OCI-LY7 (cell line): ENCODE measurements around the gene ATG4B. TPM values are rescaled to one million over a fixed set of nuclear protein-coding genes. Genes with fewer than 3 reads are reported as not detected.

Experiments used
- BruUV-seq: library from RNA; stranded (reverse); fragments of 400-500 nt; replicated peaks from 2 replicates; lab custom pipeline; 2021; lab: Mats Ljungman, UMichigan
- CTCF ChIA-PET: fragments of 300-600 bp; sonication (Branson Sonifier 250); formaldehyde crosslinking; loops from one replicate; lab custom pipeline; 2022; ENCODE audit warnings: antibody characterized with exemption; ENCODE audit not compliant: unreplicated experiment; lab: Charles Lee
- POLR2A ChIA-PET: fragments of 300-600 bp; sonication (Branson Sonifier 250); formaldehyde crosslinking; loops from one replicate; lab custom pipeline; 2022; ENCODE audit warnings: antibody characterized with exemption; lab: Charles Lee
- DNase-seq: peaks from one replicate; pipeline ENCODE4 v3.0.0-alpha.2; 2015; ENCODE audit warnings: low spot score
- H2AFZ ChIP-seq: fragments of 200-600 bp; sonication (generic), shearing (Covaris generic); 2 replicates; pipeline ENCODE4 v1.6.1; 2014; ENCODE audit warnings: mild to moderate bottlenecking, antibody characterized with exemption, low read length, moderate library complexity
- H3K27ac ChIP-seq: fragments of 200-600 bp; sonication (generic); 2 replicates; pipeline ENCODE4 v1.5.1; 2014; ENCODE audit warnings: mixed run types, low read depth, mild to moderate bottlenecking, moderate library complexity, low read length, inconsistent platforms; ENCODE audit not compliant: poor library complexity, severe bottlenecking
- H3K36me3 ChIP-seq: fragments of 200-600 bp; sonication (generic); 2 replicates; pipeline ENCODE4 v1.6.1; 2014; ENCODE audit warnings: mild to moderate bottlenecking, antibody characterized with exemption, low read length, moderate library complexity, mixed read lengths; ENCODE audit not compliant: insufficient read depth
- H3K4me1 ChIP-seq: fragments of 200-600 bp; sonication (generic); 2 replicates; pipeline ENCODE4 v1.5.1; 2014; ENCODE audit warnings: mild to moderate bottlenecking, low read length; ENCODE audit not compliant: insufficient read depth, poor library complexity, severe bottlenecking
- H3K4me2 ChIP-seq: fragments of 200-600 bp; sonication (generic); 2 replicates; pipeline ENCODE4 v1.6.1; 2014; ENCODE audit warnings: mild to moderate bottlenecking, low read length
- H3K4me3 ChIP-seq: fragments of 200-600 bp; sonication (generic); 2 replicates; pipeline ENCODE4 v1.5.1; 2014; ENCODE audit warnings: mild to moderate bottlenecking, low read depth, low read length; ENCODE audit not compliant: poor library complexity, severe bottlenecking
- H3K79me2 ChIP-seq: fragments of 200-600 bp; sonication (generic); 2 replicates; pipeline ENCODE4 v1.6.1; 2016; ENCODE audit warnings: low read depth, mild to moderate bottlenecking, low read length, moderate library complexity, mixed read lengths; ENCODE audit not compliant: insufficient read depth
- H3K9me2 ChIP-seq: fragments of 200-600 bp; sonication (generic); 2 replicates; pipeline ENCODE4 v1.6.1; 2016; ENCODE audit warnings: mild to moderate bottlenecking, low read length, mixed read lengths; ENCODE audit not compliant: insufficient read depth
- H3K9me3 ChIP-seq: fragments of 200-600 bp; sonication (generic); 2 replicates; pipeline ENCODE4 v1.6.1; 2014; ENCODE audit warnings: mild to moderate bottlenecking, mixed run types, low read length, mixed read lengths
- H4K20me1 ChIP-seq: fragments of 200-600 bp; sonication (generic); 2 replicates; pipeline ENCODE4 v1.6.1; 2014; ENCODE audit warnings: mild to moderate bottlenecking, antibody characterized with exemption, low read length, moderate library complexity, mixed read lengths; ENCODE audit not compliant: insufficient read depth
- EZH2phosphoT487 ChIP-seq: fragments of 200-600 bp; sonication (generic); IDR thresholded peaks from 2 replicates; pipeline ENCODE4 v1.6.1; 2018; ENCODE audit warnings: low read depth, borderline replicate concordance, mild to moderate bottlenecking, mixed run types, antibody characterized with exemption, low read length, moderate library complexity, mixed read lengths
- intact Hi-C: fragments of 100-400 bp; cut with micrococcal nuclease; formaldehyde crosslinking; loops from one replicate; pipeline ENCODE4 v1.10.0; 2022; ENCODE audit not compliant: unreplicated experiment
- total RNA-seq, 2 experiments: library from RNA; depleted of rRNA in 1 of 2; stranded (reverse); fragments of >200 nt in 1 of 2; shearing (Covaris generic) in 1 of 2; gene quantifications; 2 replicates each; pipeline ENCODE4 v1.2.3, GENCODE V29; 2014 to 2022
- TF ChIP-seq, protein P1 (sequence below): fragments of 200-600 bp; sonication (generic); conservative IDR thresholded peaks from 2 replicates; pipeline ENCODE4 v1.5.1; 2014; ENCODE audit warnings: mild to moderate bottlenecking, antibody characterized with exemption, low read length, moderate library complexity, mixed read lengths

The ATG4B gene
- total RNA-seq, 2 experiments from 2014 or later, result 72.4 to 133 TPM

DNA sequence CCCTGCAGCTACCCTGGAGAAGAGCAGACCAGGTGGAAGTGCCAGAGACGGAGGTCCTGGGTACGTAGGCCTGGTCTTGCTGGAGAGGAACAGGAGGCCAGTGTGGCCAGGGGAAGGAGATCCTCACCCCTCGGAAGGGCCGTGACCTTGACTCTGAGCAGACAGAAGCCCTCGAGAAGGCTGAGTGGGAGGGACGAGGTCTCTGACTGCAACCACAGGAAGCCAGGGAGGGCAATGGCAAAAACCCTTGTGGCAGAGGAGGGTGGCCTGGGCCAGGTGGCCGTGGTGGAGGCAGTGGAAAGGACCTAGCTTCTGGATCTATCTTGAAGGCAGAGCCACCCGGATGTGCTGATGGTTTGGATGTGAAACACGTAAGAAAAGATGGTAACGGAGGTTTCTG lies 28.6 kb upstream of the ATG4B start:
- no TSS peak for BruUV-seq
- Histone ChIP-seq H3K36me3 (peaks cover 49% of the 10 kb centered on the region), H3K9me2 (no peaks in the 10 kb centered on the region), H3K9me3 (no peaks in the 10 kb centered on the region), H3K4me2 (no peak overlapping the region), H3K27ac (no peak overlapping the region), H3K4me1 (peaks cover 12% of the 10 kb centered on the region), H2AFZ (no peak overlapping the region), H3K79me2 (peaks cover 6% of the 10 kb centered on the region; the same call in 1 of the 2 replicates), H3K4me3 (no peak overlapping the region), H4K20me1 (0 out of 2 replicates have a peak, but pooled peaks cover 3% of the 10 kb centered on the region)
- TF ChIP-seq, protein P1, sequence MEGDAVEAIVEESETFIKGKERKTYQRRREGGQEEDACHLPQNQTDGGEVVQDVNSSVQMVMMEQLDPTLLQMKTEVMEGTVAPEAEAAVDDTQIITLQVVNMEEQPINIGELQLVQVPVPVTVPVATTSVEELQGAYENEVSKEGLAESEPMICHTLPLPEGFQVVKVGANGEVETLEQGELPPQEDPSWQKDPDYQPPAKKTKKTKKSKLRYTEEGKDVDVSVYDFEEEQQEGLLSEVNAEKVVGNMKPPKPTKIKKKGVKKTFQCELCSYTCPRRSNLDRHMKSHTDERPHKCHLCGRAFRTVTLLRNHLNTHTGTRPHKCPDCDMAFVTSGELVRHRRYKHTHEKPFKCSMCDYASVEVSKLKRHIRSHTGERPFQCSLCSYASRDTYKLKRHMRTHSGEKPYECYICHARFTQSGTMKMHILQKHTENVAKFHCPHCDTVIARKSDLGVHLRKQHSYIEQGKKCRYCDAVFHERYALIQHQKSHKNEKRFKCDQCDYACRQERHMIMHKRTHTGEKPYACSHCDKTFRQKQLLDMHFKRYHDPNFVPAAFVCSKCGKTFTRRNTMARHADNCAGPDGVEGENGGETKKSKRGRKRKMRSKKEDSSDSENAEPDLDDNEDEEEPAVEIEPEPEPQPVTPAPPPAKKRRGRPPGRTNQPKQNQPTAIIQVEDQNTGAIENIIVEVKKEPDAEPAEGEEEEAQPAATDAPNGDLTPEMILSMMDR, result no peak
- no peak for TF ChIP-seq EZH2phosphoT487
- intact Hi-C loops, result no loop called here
- ChIA-PET POLR2A (no interaction called here), CTCF (no interaction called here)
- DNase-seq, result no peak

DNA sequence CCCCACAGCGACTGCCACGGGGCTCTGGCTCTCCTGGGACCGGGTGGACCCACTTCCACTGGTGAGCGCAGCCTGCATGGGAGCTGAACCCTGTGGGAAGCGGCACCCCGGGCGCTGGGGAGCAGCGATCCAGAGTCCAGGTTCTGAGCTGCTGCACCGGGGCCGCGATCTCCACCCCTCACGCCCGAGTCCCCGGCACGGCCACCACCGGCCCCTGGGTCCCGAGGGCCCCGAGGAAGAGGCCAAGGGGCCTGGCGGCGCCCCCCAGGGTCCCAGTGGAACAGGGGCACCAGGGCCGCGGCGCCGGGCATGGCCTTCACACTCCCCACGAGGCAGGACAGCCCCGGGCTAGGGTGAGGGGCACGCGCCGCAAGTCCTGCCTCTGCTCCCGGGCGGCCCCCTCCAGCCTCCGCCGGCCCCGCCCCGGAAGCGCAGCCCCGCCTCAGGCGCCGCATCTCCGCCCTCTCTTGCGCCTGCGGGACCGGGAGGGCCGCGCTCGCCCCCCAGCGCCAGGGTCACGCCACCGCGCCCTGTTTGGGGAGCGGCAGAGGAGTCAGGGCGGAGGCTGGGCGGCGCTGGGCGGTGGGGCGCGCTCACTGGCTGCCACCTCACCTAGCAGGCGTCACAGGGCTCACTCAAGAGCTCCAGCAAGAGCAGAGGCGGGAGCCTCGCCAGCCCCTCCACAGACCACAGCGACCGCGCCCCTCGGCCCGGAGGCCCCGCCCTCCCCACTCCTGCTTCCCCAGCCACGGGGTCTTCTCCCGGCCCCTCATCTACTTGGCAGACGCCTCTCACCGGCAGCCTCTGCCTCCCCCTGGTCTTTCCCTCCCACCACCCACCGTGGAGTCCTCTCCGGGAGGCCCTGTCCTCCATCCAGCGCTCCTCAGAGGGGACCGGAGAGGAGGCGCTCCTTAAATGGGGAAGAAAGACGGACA lies 27.4 kb upstream of the ATG4B start:
- no peak for TF ChIP-seq EZH2phosphoT487
- TF ChIP-seq, protein P1, result peak; percentile 71
- H3K4me3 ChIP-seq, result peak overlapping the region; percentile 17
- BruUV-seq, result no TSS peak
- DNase-seq, result peak; percentile 71
- CTCF ChIA-PET, result no interaction called here
- peaks cover 6% of the 10 kb centered on the region; the same call in 1 of the 2 replicates for H3K79me2 ChIP-seq
- peaks cover 40% of the 10 kb centered on the region for H3K36me3 ChIP-seq
- H4K20me1 ChIP-seq, result 0 out of 2 replicates have a peak, but pooled peaks cover 3% of the 10 kb centered on the region
- H3K9me3 ChIP-seq, result no peaks in the 10 kb centered on the region
- no peak overlapping the region for H3K27ac ChIP-seq
- POLR2A ChIA-PET, result no interaction called here
- intact Hi-C loops, result no loop called here
- peaks cover 12% of the 10 kb centered on the region for H3K4me1 ChIP-seq
- no peaks in the 10 kb centered on the region for H3K9me2 ChIP-seq
- H2AFZ ChIP-seq, result no peak overlapping the region
- H3K4me2 ChIP-seq, result peak overlapping the region; percentile 44; the same call in 1 of the 2 replicates
